ENCODE measurements around the gene TCP1. TPM values are rescaled to one million over a fixed set of nuclear protein-coding genes. Genes with fewer than 3 reads are reported as not detected.

Gene TCP1
- total and polyA plus RNA-seq, 2 of the 8 experiments (the other 6 are each of a cell fraction or from before 2014, with no cell fraction given): 117 to 348 TPM

GRCh38 chr6:159753081-159753872 is 36.1 kb downstream of the TCP1 start (continued):
- no peak for TF ChIP-seq CHD7 (IDR thresholded peaks at IDR 0.05; ENCODE audit: insufficient replicate concordance, low read length)
- no peak for TF ChIP-seq SP1 (IDR thresholded peaks at IDR 0.05; ENCODE audit: low read depth, low read length)
- TF ChIP-seq SUZ12 (IDR thresholded peaks at IDR 0.05; ENCODE audit: low read length): no peak
- TF ChIP-seq PHF8 (conservative IDR thresholded peaks at IDR 0.05; ENCODE audit: low read depth, low read length): no peak
- no peak for TF ChIP-seq POLR2AphosphoS5 (IDR thresholded peaks at IDR 0.05; ENCODE audit: low read depth, low read length)
- TF ChIP-seq KDM1A (IDR thresholded peaks at IDR 0.05; ENCODE audit: borderline replicate concordance, low read length): no peak
- no peak for TF ChIP-seq SP2 (IDR thresholded peaks at IDR 0.05; ENCODE audit: low read length)
- no peak for TF ChIP-seq CREB1 (IDR thresholded peaks at IDR 0.05)
